ENCODE measurements around the gene TENM4. TPM values are rescaled to one million over a fixed set of nuclear protein-coding genes. Genes with fewer than 3 reads are reported as not detected.

Gene TENM4
- total and polyA plus RNA-seq, 2 of the 8 experiments (the other 6 are each of a cell fraction or from before 2014, with no cell fraction given), result 3.5 to 7.2 TPM

- H3K23ac ChIP-seq (ENCODE audit: insufficient read length), result no peak overlapping the region
- no peak overlapping the region for H3K18ac ChIP-seq (ENCODE audit: extremely low read depth, low read length)
- FAIRE-seq, result no peak
- no peak overlapping the region for H3K4me2 ChIP-seq (ENCODE audit: insufficient read depth in 1 of 2, low read depth in 2 of 2, low read length in 2 of 2)
- H3K14ac ChIP-seq (ENCODE audit: insufficient read length), result no peak overlapping the region
- no peak overlapping the region for H2BK5ac ChIP-seq (ENCODE audit: low read depth, low read length)
- H2BK12ac ChIP-seq (ENCODE audit: low read depth, low read length), result no peak overlapping the region
- no peak overlapping the region for H3K9ac ChIP-seq (replicated peaks in 1 of 4; ENCODE audit: extremely low read depth in 1 of 4, low read depth in 3 of 4, low read length in 3 of 4)
- H3K9me3 ChIP-seq (ENCODE audit: insufficient read depth in 2 of 2, low read depth in 1 of 2, low read length in 1 of 2), result no peaks in the 10 kb centered on the region
- H4K20me1 ChIP-seq (replicated peaks in 1 of 2; ENCODE audit: control insufficient read depth in 1 of 2, insufficient read depth in 2 of 2, low read length in 2 of 2), result peaks cover 0 to 3% of the 10 kb centered on the region in 2 experiments
- no peaks in the 10 kb centered on the region for H3K23me2 ChIP-seq (ENCODE audit: low read depth, low read length)
- H2BK20ac ChIP-seq (ENCODE audit: low read length), result no peak overlapping the region
- H2AFZ ChIP-seq (ENCODE audit: low read length), result no peak overlapping the region
- H4K5ac ChIP-seq (ENCODE audit: insufficient read length, low read depth, low read length), result no peak overlapping the region
- H4K8ac ChIP-seq (ENCODE audit: extremely low read depth, insufficient read depth, low read length), result no peak overlapping the region
- no peak overlapping the region for H3K4me3 ChIP-seq (ENCODE audit: extremely low read depth in 1 of 4, insufficient read depth in 2 of 4, low read depth in 3 of 4, low read length in 4 of 4)
- WGBS, 2 experiments (ENCODE audit: extremely low coverage in 1 of 2, insufficient coverage in 1 of 2, insufficient read length in 1 of 2, insufficient replicate concordance in 2 of 2, low coverage in 1 of 2, low lambda C conversion rate in 2 of 2, missing lambda C conversion rate in 1 of 2), result 91% methylated on average over 3 of the region's 3 CpGs; no CpG with 5 or more reads in 1 of the 2 experiments
- H3K36me3 ChIP-seq (ENCODE audit: control insufficient read depth in 2 of 4, insufficient read depth in 4 of 4, low read length in 3 of 4), result peaks cover 0 to 2% (median under 1%) of the 10 kb centered on the region in 4 experiments; a peak in 3 of 8 replicates
- H3K79me2 ChIP-seq (ENCODE audit: control insufficient read depth in 1 of 2, insufficient read depth in 2 of 2, low read length in 2 of 2), result no peaks in the 10 kb centered on the region
- no peak overlapping the region for H2BK120ac ChIP-seq (replicated peaks; ENCODE audit: low read depth, low read length)
- H3K27ac ChIP-seq (ENCODE audit: low read depth, low read length), result no peak overlapping the region
- no peak overlapping the region for H3K4ac ChIP-seq (replicated peaks; ENCODE audit: insufficient read length, low read depth, low read length)
- no peak overlapping the region for H2AK5ac ChIP-seq (ENCODE audit: low read depth, low read length)
- no peak for DNase-seq (ENCODE audit: low read depth in 1 of 2, low spot score in 2 of 2)
- no peaks in the 10 kb centered on the region for H3K79me1 ChIP-seq (ENCODE audit: low read depth, low read length)
- no peak overlapping the region for H4K91ac ChIP-seq (replicated peaks; ENCODE audit: insufficient read length, low read length)
- no peak overlapping the region for H2BK15ac ChIP-seq (ENCODE audit: low read length)
- POLR2A ChIA-PET (ENCODE audit: partially characterized antibody), result no interaction called here
- no peak overlapping the region for H3K56ac ChIP-seq (replicated peaks; ENCODE audit: insufficient read length, low read depth, low read length)
- H3K4me1 ChIP-seq (replicated peaks in 1 of 4; ENCODE audit: control insufficient read depth in 3 of 4, insufficient read depth in 4 of 4, low read length in 3 of 4), result peaks cover 0 to 8% (median 0%) of the 10 kb centered on the region in 4 experiments; a peak in 3 of 7 replicates
- H3K27me3 ChIP-seq (replicated peaks in 1 of 4; ENCODE audit: control insufficient read depth in 3 of 4, extremely low read depth in 1 of 4, insufficient read depth in 3 of 4, low read length in 3 of 4), result no peaks in the 10 kb centered on the region
- CTCF ChIA-PET (ENCODE audit: partially characterized antibody), result interaction anchor here (0.7 to 1.7 kb wide), 3 partner anchors 35 to 309 kb away, joined by 3 to 4 read pairs (median 3); no protein-coding TSS in a partner anchor
- TF ChIP-seq CBX5 (IDR thresholded peaks at IDR 0.05; ENCODE audit: low read depth, low read length) (no peak), YY1 (IDR thresholded peaks at IDR 0.05; ENCODE audit: low read depth, low read length) (no peak), RNF2 (IDR thresholded peaks at IDR 0.05; ENCODE audit: borderline replicate concordance, low read depth, low read length, missing control alignments, poor library complexity, severe bottlenecking) (no peak), ASH2L (IDR thresholded peaks at IDR 0.05; ENCODE audit: low read length) (no peak), RXRA (IDR thresholded peaks at IDR 0.05; ENCODE audit: insufficient read depth, low read depth, low read length) (no peak), TCF12 (IDR thresholded peaks at IDR 0.05; ENCODE audit: low read depth, low read length) (no peak), CEBPB (IDR thresholded peaks at IDR 0.05; ENCODE audit: low read depth, low read length) (no peak), SIRT6 (IDR thresholded peaks at IDR 0.05; ENCODE audit: low read length) (no peak), CHD1 (IDR thresholded peaks at IDR 0.05; ENCODE audit: low read depth, low read length) (no peak), TBP (IDR thresholded peaks at IDR 0.05; ENCODE audit: low read depth, low read length) (no peak), EP300 (IDR thresholded peaks at IDR 0.05; ENCODE audit: borderline replicate concordance in 1 of 2, low read depth in 2 of 2, low read length in 2 of 2) (no peak), HDAC6 (IDR thresholded peaks at IDR 0.05; ENCODE audit: low read depth, low read length) (no peak), SUZ12 (IDR thresholded peaks at IDR 0.05; ENCODE audit: low read length) (no peak)
These were observed 486.1 kb downstream of the TENM4 start for GRCh38 chr11:78954696-78955095.
